NCI-H2029 treated with DMSO at 0.1 percent for 48 hours (cell line): ENCODE measurements around the gene CCDC175.
A peak's percentile ranks its signal among the peaks of the same experiment; 100 is the strongest.

Experiments
- DNase-seq: peaks from one replicate; lab custom pipeline; 2025; lab: John Stamatoyannopoulos, UW

Gene CCDC175

DNA sequence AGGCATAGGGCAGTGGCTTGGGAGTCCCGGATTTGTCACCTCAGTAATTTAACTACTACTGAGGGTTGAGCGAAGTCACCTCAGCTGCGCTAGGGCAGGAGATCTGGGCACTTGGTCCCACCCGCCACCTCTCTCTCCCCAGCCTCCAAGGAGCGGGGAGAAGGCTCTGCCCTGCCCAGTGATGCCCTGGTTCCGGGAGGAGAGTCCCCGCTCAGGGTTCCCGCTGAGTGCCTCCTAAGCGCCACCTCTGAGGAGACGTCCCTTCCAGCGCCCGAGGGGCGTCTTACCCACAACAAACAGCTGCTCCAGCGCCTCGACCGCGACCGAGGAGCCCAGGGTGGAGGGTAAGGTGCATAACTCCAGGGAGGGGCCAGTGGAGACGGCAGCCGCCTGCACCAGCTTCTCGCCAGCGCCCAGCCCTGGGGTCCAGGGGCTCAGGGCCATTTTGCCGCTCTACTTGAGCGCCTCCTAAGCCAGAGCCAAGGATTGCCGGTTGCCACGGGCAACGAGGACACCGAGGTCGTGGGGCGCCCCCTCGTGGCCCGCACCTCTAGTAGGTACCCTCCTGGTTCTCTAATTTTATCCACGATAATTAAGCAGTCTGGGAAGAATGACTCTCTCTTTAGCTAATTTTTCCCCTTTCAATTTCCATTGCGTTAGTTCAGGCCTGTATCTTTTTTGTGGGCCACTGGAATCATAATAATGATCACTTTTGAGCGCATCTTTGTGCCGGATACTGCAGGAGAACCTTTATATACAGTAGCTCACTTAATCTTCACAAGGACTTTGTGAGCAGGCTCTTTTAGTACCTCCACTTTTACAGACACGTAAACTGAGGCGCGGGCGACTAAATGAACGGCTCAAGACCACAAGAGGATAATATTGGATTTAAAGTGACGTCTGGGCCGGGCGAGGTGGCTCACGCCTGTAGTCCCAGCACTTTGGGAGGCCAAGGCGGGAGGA, at the start of gene CCDC175:
CCDC175 (minus strand) TSS at position 481 of the 963 bp plus-strand sequence; CDS start at position 444, 37 bp downstream.
- peak; percentile 64 for DNase-seq

DNA sequence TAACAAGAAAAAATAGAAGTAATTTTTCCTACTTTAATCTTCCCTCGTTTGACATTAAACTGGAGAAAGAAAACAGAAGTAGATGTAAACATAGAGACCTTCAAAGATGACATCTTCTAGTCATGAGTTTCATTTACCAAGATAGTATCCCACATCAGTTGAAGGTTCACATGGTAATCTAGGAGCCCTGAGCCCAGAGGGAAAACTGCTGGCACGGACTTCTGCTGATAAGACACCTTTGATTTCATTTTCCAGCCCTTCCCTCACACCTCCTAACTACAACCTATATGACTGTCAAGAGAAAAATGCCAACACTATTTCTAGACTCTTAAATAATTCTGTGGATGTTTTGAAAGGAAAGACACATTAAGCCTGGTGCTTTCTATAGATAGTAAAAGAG, 46.0 kb upstream of the CCDC175 start:
- no peak for DNase-seq

DNA sequence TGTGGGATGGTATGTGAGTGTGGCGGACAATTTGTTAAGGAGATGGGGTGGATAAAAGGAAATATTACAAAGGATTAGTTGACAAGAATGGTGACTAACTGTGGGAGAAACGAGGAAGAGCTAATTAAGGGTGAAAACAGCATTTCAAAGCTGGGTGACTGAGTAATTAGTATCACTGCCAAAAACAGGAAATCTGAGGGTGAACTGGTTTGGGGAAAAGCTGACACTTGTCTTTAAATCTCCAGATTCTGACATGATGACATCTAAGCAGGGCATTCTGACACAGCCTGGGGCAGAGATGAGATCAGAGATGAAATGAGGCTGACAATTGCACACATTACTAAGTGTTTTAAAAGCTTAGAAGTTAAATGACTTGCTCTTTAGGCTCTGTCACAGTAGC, 42.4 kb upstream of the CCDC175 start:
- no peak for DNase-seq

DNA sequence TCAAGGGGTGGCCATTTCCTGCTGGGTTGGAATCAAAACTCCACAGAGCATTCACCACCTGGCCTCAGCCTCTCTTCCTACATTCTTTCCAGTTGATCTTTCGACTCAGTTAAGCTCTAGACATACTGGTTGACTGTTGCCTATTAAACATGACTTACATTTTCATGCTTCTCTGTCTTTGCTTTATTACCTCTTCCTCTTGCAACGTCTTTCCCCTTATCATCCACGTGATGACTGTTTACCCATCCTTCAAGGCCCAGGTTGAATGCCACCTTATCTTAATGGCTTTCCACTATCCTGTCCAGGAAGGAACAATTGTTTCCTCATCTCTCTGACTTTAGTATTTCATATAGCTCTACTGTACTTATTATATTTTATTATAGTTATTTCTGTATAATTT, 24.4 kb upstream of the CCDC175 start:
- DNase-seq, result no peak

DNA sequence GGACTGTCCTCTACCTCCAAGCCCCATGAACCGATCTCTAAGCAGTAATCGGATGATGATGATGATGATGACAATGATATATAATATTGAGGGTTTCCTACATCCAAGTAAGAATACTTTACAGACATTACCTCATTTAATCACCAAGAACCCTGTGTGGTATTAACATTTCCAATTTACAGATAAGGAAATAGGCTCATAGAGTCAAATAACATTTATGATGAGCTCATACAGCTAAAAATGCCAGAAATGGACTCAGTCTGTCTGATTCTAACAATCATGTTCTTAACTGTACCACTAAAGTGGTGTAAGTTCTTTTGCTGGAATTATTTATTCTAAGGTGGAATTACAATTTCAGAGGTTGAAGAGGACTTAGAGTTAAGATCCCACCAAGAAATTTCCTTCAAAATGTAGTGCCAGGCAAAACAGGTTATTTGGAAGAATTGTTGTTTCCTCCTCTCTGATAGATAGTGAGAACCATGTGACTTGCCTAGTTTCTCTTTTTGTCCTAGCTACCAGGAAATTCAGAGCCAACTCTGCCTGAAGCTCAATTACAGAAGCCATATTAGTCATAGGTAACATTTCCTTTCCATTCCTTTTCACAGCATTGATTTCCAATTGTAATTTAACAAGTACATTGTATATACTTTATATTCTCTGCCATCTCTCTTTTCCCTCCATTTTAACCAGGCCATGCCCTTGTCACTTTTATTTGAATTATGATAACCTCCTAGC, 23.8 kb upstream of the CCDC175 start:
- no peak for DNase-seq

DNA sequence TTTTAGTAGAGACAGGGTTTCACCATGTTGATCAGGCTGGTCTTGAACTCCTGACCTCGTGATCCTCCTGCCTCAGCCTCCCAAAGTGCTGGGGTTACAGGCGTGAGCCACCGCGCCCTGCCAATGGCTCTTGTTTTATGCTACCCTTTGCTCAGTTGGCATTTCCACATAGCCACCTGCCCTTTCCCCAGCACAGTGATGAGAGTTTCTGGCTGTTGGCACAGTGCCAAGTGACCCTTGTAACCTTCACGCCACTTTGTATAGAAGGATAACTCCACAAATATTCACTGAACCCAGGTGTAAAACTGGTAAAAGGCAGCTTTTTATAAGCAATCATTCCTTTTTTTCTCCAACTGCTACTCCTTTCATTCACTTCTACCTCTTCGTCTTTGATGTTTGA, 18.5 kb upstream of the CCDC175 start:
- no peak for DNase-seq

DNA sequence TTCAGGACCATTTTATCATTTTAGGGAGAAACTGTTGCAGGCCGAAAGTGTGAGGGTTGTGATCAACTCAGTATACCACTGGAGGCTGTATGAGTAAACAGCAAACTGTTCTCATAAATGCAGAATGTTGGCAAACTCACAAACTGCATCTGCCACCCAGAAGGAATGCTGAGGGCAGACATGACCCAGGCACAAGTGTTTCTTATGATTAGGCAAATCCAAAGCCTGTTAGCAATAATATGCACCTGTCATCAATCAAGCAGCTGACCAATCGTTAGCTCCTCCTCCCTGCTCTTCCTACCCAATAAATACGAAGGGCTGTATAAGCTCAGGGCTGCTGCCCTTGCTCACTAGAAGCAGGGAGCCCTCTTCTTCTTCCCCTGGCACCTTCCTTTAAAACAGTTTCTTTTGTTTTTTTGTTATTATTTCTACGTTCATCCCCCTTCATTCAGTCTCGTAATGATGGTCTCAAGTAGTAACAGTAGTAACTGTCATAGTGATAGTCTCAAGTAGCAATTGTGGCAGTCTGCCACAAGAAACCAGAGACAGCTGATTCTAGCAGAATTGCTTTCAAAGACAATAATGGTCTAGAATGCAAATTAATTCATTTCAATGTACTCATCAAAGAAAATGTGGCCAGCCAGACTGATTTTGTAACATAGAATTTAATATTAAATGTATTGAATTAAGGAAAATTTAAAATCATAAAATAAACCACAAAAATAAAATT, 15.2 kb upstream of the CCDC175 start:
- no peak for DNase-seq

DNA sequence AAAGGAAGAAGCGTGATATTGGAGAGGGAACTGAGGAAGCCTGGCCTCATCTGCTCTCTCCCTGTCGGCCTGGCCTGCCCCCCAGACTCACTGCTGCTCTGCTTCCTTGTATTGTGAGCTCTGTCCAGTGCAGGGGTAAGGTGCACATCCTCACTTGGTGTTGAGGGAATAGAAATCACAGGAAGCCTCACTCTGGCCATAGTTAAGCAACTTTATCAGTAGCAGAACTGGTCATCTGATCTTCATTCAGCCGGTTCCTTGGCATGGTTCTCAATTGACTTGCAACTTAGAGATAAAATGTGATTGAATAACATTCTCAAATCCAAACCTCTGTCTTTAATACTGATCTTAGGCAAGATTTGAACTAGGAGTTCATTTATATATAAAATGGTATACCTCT, 11.5 kb upstream of the CCDC175 start:
- no peak for DNase-seq

DNA sequence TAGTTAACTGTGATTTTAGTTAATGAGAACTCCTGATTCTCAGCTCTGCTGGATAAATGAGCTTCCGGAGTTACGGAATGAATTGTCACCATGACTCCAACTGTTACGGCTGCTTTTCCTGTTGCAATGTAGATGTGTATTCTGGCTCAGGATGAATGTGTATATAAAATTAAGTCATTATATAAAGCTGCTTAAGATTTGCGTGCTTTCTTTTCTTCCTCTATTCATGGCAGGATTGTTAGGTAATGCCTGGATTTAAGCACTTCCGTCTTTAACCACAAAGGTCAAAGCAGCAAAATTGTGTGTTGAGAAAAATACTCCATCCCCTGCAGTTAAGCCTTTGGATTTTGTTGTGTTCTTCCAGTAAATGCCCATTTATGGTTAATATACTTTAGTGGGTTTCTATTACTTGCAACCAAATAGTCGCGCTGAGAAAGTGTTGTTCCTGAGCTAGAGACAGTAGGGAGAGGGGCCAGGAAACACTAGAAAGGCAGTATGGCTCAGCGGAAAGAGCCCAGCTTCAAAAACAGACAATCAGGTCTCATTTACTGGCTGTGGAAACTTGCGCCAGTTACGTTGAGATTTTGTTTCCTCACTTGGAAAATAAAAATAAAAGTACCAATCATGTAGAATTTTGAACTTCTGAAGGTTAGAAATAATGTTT, 9.4 kb upstream of the CCDC175 start:
- no peak for DNase-seq

DNA sequence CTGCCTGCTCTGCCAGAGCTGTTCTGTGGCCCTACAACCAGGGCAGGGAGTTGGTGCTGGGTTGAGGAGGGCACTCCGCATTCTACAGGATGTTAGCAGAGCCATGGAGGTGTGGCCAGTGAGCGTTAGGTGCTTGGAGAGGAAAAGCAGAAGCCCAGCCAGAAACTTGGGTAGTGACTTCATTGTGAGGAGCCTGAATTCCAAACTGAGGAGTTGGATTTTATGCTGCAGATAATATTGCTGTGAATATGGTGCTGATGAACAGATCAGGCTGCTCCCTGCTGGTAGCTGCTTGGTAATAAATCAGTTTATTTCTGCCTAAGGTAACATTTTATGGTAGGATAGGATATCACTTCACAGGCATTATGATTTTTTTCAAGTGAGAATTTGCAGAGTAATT, 7.1 kb upstream of the CCDC175 start:
- no peak for DNase-seq

DNA sequence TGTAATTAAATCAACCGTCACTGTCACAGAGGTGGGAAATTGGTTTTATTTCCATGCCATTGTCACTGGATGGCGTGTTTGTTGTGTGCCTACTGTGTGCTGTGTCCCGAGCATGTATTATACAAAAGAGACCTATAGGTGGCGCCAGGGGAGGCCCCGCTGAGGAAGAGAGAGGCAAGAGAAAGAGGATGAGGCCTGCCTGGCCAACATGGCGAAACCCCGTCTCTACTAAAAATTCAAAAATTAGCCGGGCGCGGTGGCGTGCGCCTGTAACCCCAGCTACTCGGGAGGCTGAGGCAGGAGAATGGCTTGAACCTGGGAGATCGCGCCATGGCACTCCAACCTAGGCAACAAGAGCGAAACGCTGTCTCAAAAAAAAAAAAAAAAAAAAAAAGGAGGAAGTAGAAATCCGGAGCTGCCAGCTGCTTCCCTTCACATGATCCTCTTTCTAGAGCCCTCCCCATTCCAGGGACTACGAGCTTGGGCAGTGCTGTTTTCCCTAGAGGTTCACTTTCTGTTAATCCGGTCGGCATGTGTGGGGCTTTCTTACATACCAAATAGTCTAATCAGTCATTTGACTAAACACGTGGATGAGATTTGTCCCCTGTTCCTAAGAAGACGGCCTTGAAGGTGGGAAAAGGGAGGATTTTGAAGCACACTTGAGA, 6.4 kb upstream of the CCDC175 start:
- no peak for DNase-seq

DNA sequence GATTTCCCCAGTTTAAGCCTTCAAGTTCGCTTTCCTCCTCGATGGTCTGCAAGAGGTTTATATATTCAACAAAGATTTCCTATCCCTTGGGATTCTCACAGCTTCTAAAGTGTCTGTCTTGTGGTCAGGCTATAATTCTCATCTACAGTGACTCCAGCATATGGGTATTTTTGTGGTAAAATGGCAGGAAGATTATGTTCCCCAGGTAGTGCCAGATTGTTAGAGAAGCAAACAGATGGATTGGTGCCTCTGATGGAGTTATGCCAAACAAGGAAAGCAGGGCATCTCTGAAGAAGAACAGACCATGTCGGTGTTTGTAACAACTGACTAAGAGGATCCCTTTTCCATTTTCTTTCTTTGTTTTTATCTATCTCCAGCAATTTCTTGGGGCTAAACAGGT, 5.5 kb upstream of the CCDC175 start:
- no peak for DNase-seq

DNA sequence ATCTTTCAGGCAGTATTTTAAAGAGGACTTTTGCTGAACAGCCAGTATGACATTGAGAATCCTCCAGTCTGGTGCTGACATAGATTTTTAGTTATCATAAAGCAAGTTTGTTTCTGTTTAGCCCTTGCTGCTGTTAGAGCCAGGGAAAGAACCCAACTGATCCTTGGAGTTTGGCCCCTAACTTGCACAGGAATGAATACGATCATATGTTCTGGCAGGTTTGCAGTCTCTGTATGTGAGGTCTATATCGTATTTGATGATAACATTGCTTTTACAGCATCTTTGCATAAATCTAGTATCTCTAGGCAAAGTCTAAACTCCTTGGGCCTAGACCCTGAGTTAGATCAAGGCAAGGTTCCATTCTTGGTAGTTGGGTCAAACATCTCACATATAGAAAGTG, 4.3 kb upstream of the CCDC175 start:
- no peak for DNase-seq

DNA sequence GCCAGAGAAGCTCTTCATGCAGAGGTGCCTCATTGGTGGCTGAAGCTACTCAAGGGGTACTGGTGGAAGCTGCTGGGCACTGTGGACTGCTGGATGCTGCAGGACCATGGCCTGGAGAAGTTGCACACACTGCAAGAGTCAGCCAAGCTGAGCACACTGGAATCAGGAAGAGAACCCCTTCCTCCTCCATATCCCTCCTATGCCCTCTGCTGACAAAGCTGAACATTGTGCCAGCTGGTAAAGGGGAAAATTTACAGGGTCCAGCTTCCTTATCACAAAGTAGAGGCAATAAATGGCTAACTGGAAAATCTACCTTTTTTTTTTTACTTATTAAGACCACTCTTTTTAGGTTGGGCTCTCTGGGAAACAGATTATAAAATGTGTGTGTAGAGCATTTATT, 6.5 kb downstream of the CCDC175 start:
- DNase-seq, result no peak

DNA sequence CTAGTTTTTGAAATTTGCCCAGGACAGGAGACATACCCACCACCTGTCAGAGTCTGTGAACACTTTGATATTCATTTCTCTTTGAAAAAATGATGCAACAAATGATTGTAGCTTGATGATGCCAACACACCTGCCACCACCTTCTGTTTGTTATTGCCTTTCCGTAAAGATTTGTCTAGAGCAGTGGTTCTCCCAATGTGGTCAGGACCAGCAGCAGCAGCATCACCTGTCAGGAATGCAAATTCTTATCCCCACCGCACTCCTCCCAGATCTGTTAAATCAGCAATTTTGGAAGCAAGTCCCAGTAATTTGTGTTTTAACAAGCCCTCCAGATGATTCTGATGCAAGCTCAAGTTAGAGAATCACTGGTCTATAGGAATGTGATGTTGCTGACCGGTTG, 9.9 kb downstream of the CCDC175 start:
- DNase-seq, result no peak

DNA sequence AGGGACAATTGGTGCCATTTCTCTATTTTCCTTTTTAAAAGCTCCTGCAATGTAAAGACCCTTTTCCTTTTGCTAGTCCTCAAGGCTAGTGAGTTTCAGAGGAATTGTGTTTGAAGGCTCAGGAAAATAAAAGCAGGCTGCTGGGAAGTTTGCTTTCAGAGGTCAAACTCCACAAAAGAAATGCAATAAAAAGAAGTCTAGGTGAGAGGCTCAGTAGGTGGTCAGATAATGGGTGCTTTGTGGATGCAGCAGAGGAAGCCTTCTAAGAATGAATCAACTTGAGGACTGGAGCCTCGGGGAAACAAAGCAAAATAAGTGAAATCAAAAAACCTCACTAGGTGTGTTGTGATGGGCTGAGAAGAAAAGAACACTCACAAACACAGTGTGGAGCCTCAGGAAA, 10.3 kb downstream of the CCDC175 start:
- DNase-seq, result no peak

DNA sequence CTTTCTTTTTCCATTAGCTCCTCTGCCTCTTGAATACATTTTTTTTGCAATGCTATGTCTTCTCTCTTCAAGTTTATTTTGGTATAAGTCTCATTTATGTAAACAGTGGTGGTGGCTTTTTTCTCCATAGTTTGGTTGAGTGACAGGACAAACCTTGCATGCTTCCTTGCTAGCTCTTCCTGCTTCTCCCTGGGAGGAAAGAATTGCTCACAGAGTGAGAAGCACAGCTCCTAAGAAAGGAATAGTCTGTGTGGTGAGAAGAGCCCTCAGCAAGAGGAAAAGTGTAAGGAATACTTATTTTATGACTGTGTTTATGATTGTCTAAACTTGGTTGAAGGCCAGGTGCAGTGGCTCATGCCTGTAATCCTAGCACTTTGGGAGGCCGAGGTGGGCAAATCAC, 11.5 kb downstream of the CCDC175 start:
- no peak for DNase-seq

DNA sequence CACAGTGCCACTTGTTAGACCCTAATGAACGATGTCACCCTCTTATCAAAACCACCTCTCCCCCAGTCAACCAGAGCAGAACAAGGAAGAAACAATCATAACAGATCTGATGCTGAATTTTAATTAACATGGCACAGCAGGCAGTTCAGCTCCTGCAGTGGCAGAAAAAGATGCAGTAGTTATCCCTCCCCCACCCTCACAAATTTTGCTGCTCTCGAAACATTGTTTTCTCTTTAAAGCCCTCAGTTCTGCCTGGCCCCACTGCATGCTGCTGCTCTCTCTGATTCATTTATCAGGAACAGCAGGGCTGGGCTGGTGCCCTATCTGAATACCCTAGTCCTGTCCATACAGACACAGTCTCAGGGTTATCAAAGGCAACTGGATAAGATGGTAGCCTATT, 12.2 kb downstream of the CCDC175 start:
- no peak for DNase-seq

DNA sequence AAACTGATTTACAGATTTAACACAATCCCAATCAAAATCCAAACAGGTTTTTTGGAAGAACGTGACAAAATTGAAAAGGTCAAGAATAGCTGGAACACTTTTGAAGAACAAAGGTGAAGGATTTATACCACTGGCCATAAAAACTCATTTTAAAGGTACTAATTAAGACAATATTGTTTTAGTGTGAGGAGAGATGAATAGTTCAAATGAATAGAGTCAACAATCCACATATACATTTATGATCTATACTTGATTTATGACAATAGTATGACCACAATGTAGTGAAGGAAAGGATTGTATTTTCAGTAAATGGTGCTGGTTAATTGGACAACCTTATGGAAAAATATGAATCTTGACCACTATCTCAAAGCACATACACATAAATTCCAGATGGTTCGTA, 29.3 kb downstream of the CCDC175 start:
- no peak for DNase-seq

DNA sequence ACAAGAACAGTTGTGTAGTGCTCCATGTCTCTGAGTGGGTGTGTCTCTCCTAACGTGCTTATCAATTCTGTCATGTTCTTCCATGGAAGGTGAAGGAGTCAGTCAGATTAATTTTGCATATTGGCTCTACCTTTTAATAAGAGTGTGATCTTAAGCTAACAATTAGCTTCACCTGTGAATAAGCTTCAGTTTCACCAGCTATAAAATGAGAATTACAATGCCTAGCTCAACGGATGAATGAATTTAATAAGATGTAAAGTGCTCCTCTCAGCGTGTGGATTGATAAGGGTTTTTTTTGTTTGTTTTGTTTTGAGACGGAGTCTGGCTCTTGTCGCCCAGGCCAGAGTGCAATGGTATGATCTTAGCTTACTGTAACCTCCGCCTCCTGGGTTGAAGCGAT, 32.7 kb downstream of the CCDC175 start:
- no peak for DNase-seq

DNA sequence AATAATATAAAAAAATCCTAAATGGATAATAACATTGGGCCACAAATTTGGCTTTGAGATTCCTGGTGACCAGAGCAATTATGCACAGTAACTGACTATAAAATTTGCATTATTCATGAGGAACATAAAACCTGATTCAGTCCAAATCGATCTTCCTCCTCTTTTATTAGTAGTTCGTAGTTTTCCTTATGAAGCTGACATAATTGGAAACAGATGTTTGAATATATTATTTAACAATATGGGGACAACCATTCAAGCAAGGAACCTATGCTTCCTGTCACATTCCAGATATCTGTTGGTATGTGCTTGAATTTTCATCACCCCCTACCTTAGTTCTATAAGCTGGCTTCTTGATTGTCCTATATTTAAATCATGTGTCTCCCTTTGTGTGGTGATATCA, 34.9 kb downstream of the CCDC175 start:
- no peak for DNase-seq

DNA sequence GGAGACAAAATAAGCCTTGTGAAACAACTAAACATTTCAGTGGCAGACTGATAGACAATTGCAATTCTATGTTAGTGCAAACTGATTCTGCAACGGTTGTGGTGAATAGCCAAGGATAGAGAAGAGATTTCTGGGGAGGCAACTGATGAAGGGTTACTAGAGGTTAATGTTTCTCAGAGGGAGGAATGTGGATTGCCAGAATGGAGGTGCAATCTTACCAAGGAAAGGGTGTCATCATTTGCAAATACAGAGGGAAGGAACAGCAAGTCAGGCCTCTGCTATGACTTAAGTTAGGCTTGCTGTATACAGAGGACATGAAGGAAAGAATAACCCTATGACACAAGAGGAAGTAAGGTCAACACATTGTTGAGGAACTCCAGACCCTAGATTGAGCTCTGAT, 35.8 kb downstream of the CCDC175 start:
- DNase-seq, result no peak
